ENCODE results near the gene MRPL43.

MRPL43 gene

DNA sequence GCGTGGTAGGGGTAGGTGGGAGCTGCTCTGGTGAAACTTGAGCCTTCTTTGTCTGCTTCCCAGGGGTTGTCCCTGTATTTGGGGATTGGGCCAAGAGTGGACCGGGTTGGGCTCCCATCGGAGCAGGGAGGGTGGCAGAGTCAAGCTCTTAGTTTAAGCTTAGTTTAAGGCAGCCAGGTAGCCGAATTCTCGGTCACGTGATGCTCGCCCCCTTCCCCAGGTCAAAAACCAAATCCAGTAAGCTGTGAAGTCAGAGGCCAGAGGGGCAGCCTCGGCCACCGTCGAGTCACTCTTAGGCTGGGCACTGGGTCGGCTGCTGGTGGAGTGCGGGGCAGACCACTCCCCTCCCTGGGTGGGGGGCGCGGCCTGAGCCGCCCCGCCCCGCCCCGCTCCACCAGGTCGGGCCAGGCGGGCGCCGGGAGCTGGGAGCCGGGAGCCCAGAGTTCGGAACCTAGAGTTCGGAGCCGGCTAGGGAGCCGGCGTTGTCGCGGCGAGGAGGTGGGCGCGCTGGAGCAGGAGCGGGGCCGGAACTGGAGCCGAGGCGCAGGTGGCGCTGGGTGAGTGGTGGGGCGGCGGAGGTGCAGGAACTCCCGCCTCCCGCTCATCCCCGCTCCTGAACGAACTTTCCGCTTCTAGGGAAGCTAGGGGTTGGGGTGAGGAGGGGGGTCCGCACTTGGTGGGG lies 9.5 kb upstream of the MRPL43 start:
- no peak for FAIRE-seq
- no peak for DNase-seq (ENCODE audit: insufficient read length, low spot score)
- TF ChIP-seq, protein P1, sequence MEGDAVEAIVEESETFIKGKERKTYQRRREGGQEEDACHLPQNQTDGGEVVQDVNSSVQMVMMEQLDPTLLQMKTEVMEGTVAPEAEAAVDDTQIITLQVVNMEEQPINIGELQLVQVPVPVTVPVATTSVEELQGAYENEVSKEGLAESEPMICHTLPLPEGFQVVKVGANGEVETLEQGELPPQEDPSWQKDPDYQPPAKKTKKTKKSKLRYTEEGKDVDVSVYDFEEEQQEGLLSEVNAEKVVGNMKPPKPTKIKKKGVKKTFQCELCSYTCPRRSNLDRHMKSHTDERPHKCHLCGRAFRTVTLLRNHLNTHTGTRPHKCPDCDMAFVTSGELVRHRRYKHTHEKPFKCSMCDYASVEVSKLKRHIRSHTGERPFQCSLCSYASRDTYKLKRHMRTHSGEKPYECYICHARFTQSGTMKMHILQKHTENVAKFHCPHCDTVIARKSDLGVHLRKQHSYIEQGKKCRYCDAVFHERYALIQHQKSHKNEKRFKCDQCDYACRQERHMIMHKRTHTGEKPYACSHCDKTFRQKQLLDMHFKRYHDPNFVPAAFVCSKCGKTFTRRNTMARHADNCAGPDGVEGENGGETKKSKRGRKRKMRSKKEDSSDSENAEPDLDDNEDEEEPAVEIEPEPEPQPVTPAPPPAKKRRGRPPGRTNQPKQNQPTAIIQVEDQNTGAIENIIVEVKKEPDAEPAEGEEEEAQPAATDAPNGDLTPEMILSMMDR (IDR thresholded peaks at IDR 0.05; ENCODE audit: insufficient read depth, missing control alignments): no peak

DNA sequence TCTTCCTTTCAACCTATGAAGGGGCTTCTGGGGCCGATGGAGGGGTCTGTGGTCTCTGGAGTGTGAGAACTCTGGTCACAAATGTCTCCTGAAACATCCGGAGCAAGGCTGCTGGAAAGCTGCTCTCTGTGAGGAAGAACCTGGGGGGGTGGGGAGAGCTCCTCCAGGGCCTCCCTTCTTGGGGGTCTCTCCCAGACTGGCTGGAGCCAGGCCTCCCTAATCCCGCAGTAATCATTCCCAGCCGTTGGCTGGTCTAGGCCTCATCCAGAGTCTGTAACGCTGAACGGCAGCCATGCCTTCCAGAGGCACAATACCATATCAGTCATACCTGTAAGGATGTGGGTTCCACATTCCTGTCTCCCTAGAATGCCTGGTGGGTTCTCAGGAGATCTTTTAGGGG lies 7.9 kb upstream of the MRPL43 start:
- FAIRE-seq (no peak), DNase-seq (ENCODE audit: insufficient read length, low spot score) (no peak)
- TF ChIP-seq, protein P1 (IDR thresholded peaks at IDR 0.05; ENCODE audit: insufficient read depth, missing control alignments): no peak

DNA sequence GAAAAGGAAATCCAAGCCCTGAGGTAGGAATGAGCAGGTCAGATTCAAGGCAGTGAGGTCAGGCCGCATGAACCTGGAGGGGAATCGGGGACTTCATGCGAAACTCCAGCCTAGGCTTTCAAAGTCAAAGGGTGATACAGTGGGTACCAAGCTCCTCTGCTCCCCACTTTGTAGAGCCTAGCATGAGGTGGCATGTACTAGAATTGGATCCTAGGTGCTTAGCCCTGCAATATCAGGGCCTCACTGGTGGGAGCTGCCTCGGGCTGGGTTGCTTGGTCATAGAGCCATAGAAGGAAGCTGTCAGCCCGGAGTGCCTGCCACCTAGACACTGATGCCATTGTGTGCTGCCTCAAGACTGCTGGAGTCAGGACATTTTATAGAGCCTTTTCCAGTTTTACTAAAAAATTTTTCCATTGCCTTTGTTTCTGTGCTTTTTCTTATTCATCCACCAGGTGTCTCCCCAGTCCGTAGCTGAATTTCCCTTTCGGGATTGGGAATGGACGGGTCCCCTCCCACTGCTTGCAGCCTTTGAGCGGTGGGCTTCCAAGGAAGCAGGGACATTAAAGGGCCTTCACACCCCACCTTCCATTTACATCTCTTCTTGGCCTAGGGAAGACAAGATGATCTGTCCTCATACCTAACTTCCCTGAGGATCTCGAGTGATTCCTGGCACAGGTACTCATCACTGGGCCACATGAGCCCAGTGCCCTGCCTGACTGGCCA lies 6.8 kb upstream of the MRPL43 start:
- FAIRE-seq (no peak), DNase-seq (ENCODE audit: insufficient read length, low spot score) (no peak)
- TF ChIP-seq, protein P1 (IDR thresholded peaks at IDR 0.05; ENCODE audit: insufficient read depth, missing control alignments): peak; percentile 60

DNA sequence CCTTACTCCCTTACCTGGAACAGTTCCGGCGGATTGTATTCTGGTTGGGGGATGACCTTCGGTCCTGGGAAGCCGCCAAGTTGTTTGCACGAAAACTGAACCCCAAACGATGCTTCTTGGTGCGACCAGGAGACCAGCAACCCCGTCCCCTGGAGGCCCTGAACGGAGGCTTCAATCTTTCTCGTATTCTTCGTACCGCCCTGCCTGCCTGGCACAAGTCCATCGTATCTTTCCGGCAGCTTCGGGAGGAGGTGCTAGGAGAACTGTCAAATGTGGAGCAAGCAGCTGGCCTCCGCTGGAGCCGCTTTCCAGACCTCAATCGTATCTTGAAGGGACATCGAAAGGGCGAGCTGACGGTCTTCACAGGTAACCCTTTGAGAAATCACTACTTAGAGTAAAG lies 1.8 kb upstream of the MRPL43 start:
- no peak for FAIRE-seq
- TF ChIP-seq, protein P1 (IDR thresholded peaks at IDR 0.05; ENCODE audit: insufficient read depth, missing control alignments): no peak
- no peak for DNase-seq (ENCODE audit: insufficient read length, low spot score)

DNA sequence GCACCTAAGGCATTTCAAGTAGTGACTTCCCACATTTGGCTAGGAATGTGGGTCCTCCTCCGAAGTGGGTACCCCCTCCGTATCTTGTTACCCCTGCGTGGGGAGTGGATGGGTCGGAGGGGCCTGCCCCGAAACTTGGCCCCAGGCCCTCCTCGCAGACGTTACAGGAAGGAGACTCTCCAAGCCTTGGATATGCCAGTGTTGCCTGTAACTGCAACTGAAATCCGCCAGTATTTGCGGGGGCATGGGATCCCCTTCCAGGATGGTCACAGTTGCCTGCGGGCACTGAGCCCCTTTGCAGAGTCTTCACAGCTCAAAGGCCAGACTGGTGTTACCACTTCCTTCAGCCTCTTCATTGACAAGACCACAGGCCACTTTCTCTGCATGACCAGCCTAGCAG lies 869 bp upstream of the MRPL43 start:
- FAIRE-seq (no peak), DNase-seq (ENCODE audit: insufficient read length, low spot score) (no peak)
- TF ChIP-seq, protein P1 (IDR thresholded peaks at IDR 0.05; ENCODE audit: insufficient read depth, missing control alignments): no peak

DNA sequence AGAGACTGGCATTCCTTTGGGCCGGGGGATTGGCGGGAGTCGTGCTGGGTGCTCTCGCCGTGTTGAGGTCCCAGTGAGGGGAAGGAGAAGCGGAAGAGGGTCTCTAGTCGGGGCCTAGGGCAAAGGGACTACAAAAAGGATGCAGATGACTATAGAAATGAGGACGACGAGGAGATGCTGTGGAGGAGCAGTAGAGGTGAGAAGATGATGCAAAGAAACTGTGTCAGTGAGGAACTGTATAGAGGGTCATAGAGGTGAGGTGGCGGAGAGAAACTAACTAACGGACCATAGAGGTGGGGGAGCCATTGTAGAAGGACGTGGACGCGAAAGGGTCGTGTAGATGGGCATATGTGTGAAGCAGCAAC lies 370 bp upstream of the MRPL43 start:
- TF ChIP-seq, protein P1 (IDR thresholded peaks at IDR 0.05; ENCODE audit: insufficient read depth, missing control alignments): no peak
- DNase-seq (ENCODE audit: insufficient read length, low spot score) (no peak), FAIRE-seq (no peak)

DNA sequence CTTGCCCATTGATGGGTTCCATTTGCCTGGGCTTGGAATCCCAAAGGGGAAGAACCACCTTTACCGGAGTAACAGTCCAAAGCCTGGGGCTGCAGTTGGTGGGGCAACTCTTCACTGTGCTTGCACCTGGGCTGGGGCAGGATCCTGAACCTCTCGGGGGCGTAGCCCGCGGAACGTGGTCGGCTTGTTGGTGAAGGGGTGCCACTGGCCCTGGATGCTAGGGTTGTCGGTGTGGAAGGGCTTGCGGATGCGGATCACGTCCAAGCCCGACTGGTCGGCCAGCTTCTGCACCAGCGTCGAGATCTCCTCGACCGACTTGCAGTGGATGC lies 710 bp downstream of the MRPL43 start:
- FAIRE-seq (no peak), DNase-seq (ENCODE audit: insufficient read length, low spot score) (no peak)
- TF ChIP-seq, protein P1 (IDR thresholded peaks at IDR 0.05; ENCODE audit: insufficient read depth, missing control alignments): no peak
